Measurements from ENCODE around the gene RNF10.
"Not testable (repeated sequence)": the region's sequence is repeated elsewhere in the genome, so short reads cannot be mapped to it uniquely, and the experiment has no call there.

Gene RNF10

GRCh38 chr12:120580787-120581723, 46.9 kb downstream of the RNF10 start, which contains the start of gene POP5:
POP5 (minus strand) TSS chr12:120581402; CDS start chr12:120581362, 40 bp downstream.
- DNase-seq = peak; percentile 90

GRCh38 chr12:120581998-120582397, 47.8 kb downstream of the RNF10 start:
- DNase-seq = no peak

- peak; percentile 87 for DNase-seq
Observed at GRCh38 chr12:120583478-120584030, 49.4 kb downstream of the RNF10 start.

- peak; percentile 26 for DNase-seq
Observed at GRCh38 chr12:120584343-120585149, 50.4 kb downstream of the RNF10 start.

- DNase-seq = no peak
Observed at GRCh38 chr12:120586206-120586605, 52.0 kb downstream of the RNF10 start.

GRCh38 chr12:120586860-120587259, 52.7 kb downstream of the RNF10 start:
- no peak for DNase-seq

GRCh38 chr12:120588371-120588770, 54.2 kb downstream of the RNF10 start:
- DNase-seq = no peak

- DNase-seq = no peak
Observed at GRCh38 chr12:120588948-120589930, 55.1 kb downstream of the RNF10 start.

GRCh38 chr12:120590741-120591407, 56.7 kb downstream of the RNF10 start:
- no peak for DNase-seq

- no peak for DNase-seq
Observed at GRCh38 chr12:120592121-120593049, 58.2 kb downstream of the RNF10 start.

- no peak for DNase-seq
Observed at GRCh38 chr12:120596901-120597300, 62.7 kb downstream of the RNF10 start.

GRCh38 chr12:120597861-120598260, 63.7 kb downstream of the RNF10 start:
- DNase-seq = no peak

- DNase-seq = no peak
Observed at GRCh38 chr12:120598674-120599463, 64.7 kb downstream of the RNF10 start.

- DNase-seq = no peak
Observed at GRCh38 chr12:120599672-120600552, 65.8 kb downstream of the RNF10 start.

- not testable (repeated sequence) for DNase-seq
Observed at GRCh38 chr12:120602416-120602815, 68.3 kb downstream of the RNF10 start.

- DNase-seq = no peak
Observed at GRCh38 chr12:120610560-120610959, 76.4 kb downstream of the RNF10 start.

- DNase-seq = not testable (repeated sequence)
Observed at GRCh38 chr12:120611534-120611933, 77.4 kb downstream of the RNF10 start.

- no peak for DNase-seq
Observed at GRCh38 chr12:120614848-120615247, 80.7 kb downstream of the RNF10 start.

All from effector CD8-positive, alpha-beta T cell (primary cell).